A549 (cell line): Measurements from ENCODE around the gene PDCD6IP.
"Not testable (repeated sequence)": the region's sequence is repeated elsewhere in the genome, so short reads cannot be mapped to it uniquely, and the experiment has no call there.

Experiments used
- CTCF ChIP-seq: fragments of >200 bp; sonication (Bioruptor Twin); formaldehyde crosslinking; IDR thresholded peaks from 3 replicates; pipeline ENCODE4 v1.5.1; 2016
- ESRRA ChIP-seq: fragments of 150-350 bp; IDR thresholded peaks from 2 replicates; pipeline ENCODE4 v1.6.1; 2014; ENCODE audit warnings: mild to moderate bottlenecking, low read length, borderline replicate concordance
- FOSL2 ChIP-seq, 2 experiments: fragments of 450-650 bp in 1 of 2; fragments of >200 bp in 1 of 2; sonication (Bioruptor Twin) in 1 of 2; formaldehyde crosslinking; IDR thresholded peaks; 2 replicates each; pipeline versions ENCODE4 v1.5.0 to v1.6.1; 2016 to 2020; ENCODE audit warnings: mild to moderate bottlenecking in 1 of 2, moderate library complexity in 1 of 2
- JUNB ChIP-seq: fragments of >200 bp; sonication (Bioruptor Twin); formaldehyde crosslinking; IDR thresholded peaks from 2 replicates; pipeline ENCODE4 v1.6.1; 2016
- KDM1A ChIP-seq: fragments of 200-600 bp; sonication (generic); IDR thresholded peaks from 2 replicates; pipeline ENCODE4 v1.6.1; 2016; ENCODE audit warnings: low read depth, mild to moderate bottlenecking
- MAX ChIP-seq: IDR thresholded peaks from 2 replicates; pipeline ENCODE4 v1.6.1; 2012
- POLR2A ChIP-seq: IDR thresholded peaks from 2 replicates; pipeline ENCODE4 v1.6.1; 2012; ENCODE audit warnings: mild to moderate bottlenecking, low read length
- REST ChIP-seq: fragments of 200-600 bp; sonication (generic); IDR thresholded peaks from 2 replicates; pipeline ENCODE4 v1.6.1; 2016; ENCODE audit warnings: antibody characterized with exemption, mild to moderate bottlenecking, moderate library complexity
- ZNF302 ChIP-seq: fragments of 250-450 bp; sonication (Bioruptor Pico); IDR thresholded peaks from 2 replicates; pipeline ENCODE4 v1.9.0; 2021; ENCODE audit warnings: inconsistent platforms, mild to moderate bottlenecking, moderate library complexity

GRCh38 chr3:33754391-33754790 lies 44.0 kb upstream of the PDCD6IP start:
- not testable (repeated sequence) for TF ChIP-seq CTCF; FOSL2 (IDR thresholded peaks at IDR 0.05); FOSL2 (CRISPR knock-in tag; IDR thresholded peaks at IDR 0.05); POLR2A; ESRRA; REST; ZNF302; JUNB; MAX
- peak; percentile 46; the same call in 1 of the 2 replicates for TF ChIP-seq KDM1A
